Liver (tissue), 3 donors: ENCODE measurements around the gene NCAPG2.

Experiments used
- CTCF ChIP-seq: fragments of 150-350 bp; IDR thresholded peaks from 2 replicates; pipeline ENCODE4 v1.5.1; 2017; ENCODE audit warnings: improper control_type of control experiment, low read depth, low read length; ENCODE audit not compliant: missing input control
- EGR1 ChIP-seq, 2 donors: IDR thresholded peaks; 2 replicates each; pipeline ENCODE4 v1.6.1; 2016 to 2018; ENCODE audit warnings: antibody characterized with exemption in 2 of 2, low read depth in 2 of 2
- GABPA ChIP-seq, 2 donors: IDR thresholded peaks in 1 of 2; conservative IDR thresholded peaks in 1 of 2; 2 replicates each; pipeline ENCODE4 v1.6.1; 2016; ENCODE audit warnings: antibody characterized with exemption in 2 of 2, mild to moderate bottlenecking in 1 of 2, moderate library complexity in 1 of 2
- JUND ChIP-seq, 2 donors: IDR thresholded peaks; 2 replicates each; pipeline ENCODE4 v1.6.1; 2016; ENCODE audit warnings: antibody characterized with exemption in 2 of 2
- RAD21 ChIP-seq, 2 donors: IDR thresholded peaks; 2 replicates each; pipeline ENCODE4 v1.6.1; 2016; ENCODE audit warnings: antibody characterized with exemption in 2 of 2, mild to moderate bottlenecking in 2 of 2
- REST ChIP-seq: IDR thresholded peaks from 2 replicates; pipeline ENCODE4 v1.6.1; 2016; ENCODE audit warnings: antibody characterized with exemption, mild to moderate bottlenecking
- donor health status: healthy.
- donor health status: healthy.

- TF ChIP-seq CTCF (no peak), EGR1 (IDR thresholded peaks at IDR 0.05; ENCODE audit: low read depth in 2 of 2) (no peak), RAD21 (IDR thresholded peaks at IDR 0.05) (no peak), REST (no peak), GABPA (IDR thresholded peaks at IDR 0.05 in 1 of 2, conservative IDR thresholded peaks at IDR 0.05 in 1 of 2) (no peak), JUND (IDR thresholded peaks at IDR 0.05) (no peak)
These were observed 28.3 kb downstream of the NCAPG2 start for GRCh38 chr7:158676171-158676840.
